Right atrium auricular region (tissue), 2 donors: Measurements from ENCODE around the gene CROCC. TPM values are rescaled to one million over a fixed set of nuclear protein-coding genes. Genes with fewer than 3 reads are reported as not detected.

Experiments
- DNase-seq: peaks from one replicate; pipeline ENCODE4 v3.0.0-alpha.2; 2019; ENCODE audit warnings: low spot score
- H3K27ac ChIP-seq, 2 donors: fragments of 200-600 bp; sonication (generic); 1 replicate in 1 of 2; 2 replicates in 1 of 2; pipeline ENCODE4 v1.5.1; 2016 to 2019
- H3K27me3 ChIP-seq, 2 donors: fragments of 200-600 bp; sonication (generic); one replicate each; pipeline versions ENCODE4 v1.5.1 to v1.6.0; 2017 to 2019
- H3K36me3 ChIP-seq: fragments of 200-600 bp; sonication (generic); one replicate; pipeline ENCODE4 v1.5.1; 2016
- H3K4me1 ChIP-seq, 2 donors: fragments of 200-600 bp; sonication (generic); one replicate each; pipeline versions ENCODE4 v1.5.1 to v1.6.0; 2017 to 2019
- H3K4me3 ChIP-seq, 2 donors: fragments of 200-600 bp; sonication (generic); 1 replicate in 1 of 2; 2 replicates in 1 of 2; pipeline ENCODE4 v1.5.1; 2017 to 2019; ENCODE audit warnings: mild to moderate bottlenecking in 1 of 2, moderate library complexity in 1 of 2
- H3K9me3 ChIP-seq, 2 donors: fragments of 200-600 bp; sonication (generic); one replicate each; pipeline ENCODE4 v1.5.1; 2019
- CTCF ChIP-seq, 2 donors: fragments of 200-600 bp; sonication (generic); IDR thresholded peaks; one replicate each; pipeline ENCODE4 v1.5.1; 2019; ENCODE audit warnings: antibody characterized with exemption in 2 of 2
- total RNA-seq, 2 donors: library from RNA; depleted of rRNA; stranded (reverse); fragments of >200 nt; gene quantifications; one replicate each; pipeline ENCODE4 v1.1.0, GENCODE V29; 2016

CROCC gene
- total RNA-seq, 2 donors from 2014 or later: 10.0 to 11.7 TPM

GRCh38 chr1:16968372-16968771 lies 46.6 kb downstream of the CROCC start:
- peaks cover 11% of the 10 kb centered on the region for H3K36me3 ChIP-seq

GRCh38 chr1:16969057-16969611 lies 47.4 kb downstream of the CROCC start:
- peaks cover 11% of the 10 kb centered on the region for H3K36me3 ChIP-seq
- no peak for TF ChIP-seq CTCF (IDR thresholded peaks at IDR 0.05)
- no peak overlapping the region for H3K4me3 ChIP-seq
- H3K27me3 ChIP-seq: no peaks in the 10 kb centered on the region
- peaks cover 0 to 18% of the 10 kb centered on the region in 2 donors for H3K4me1 ChIP-seq
- no peaks in the 10 kb centered on the region for H3K9me3 ChIP-seq
- no peak for DNase-seq
- H3K27ac ChIP-seq: no peak overlapping the region

More at GRCh38 chr1:16968372-16968771, 46.6 kb downstream of the CROCC start:
- peaks cover 0 to 18% of the 10 kb centered on the region in 2 donors for H3K4me1 ChIP-seq
- H3K9me3 ChIP-seq: no peaks in the 10 kb centered on the region
- H3K4me3 ChIP-seq: no peak overlapping the region
- no peaks in the 10 kb centered on the region for H3K27me3 ChIP-seq
- DNase-seq: no peak
- no peak for TF ChIP-seq CTCF (IDR thresholded peaks at IDR 0.05)
- no peak overlapping the region for H3K27ac ChIP-seq

GRCh38 chr1:16969651-16970050 lies 47.9 kb downstream of the CROCC start:
- H3K9me3 ChIP-seq: no peaks in the 10 kb centered on the region
- no peak overlapping the region for H3K4me3 ChIP-seq
- TF ChIP-seq CTCF (IDR thresholded peaks at IDR 0.05): no peak
- H3K27ac ChIP-seq: no peak overlapping the region
- no peaks in the 10 kb centered on the region for H3K27me3 ChIP-seq
- no peak for DNase-seq
- peaks cover 0 to 18% of the 10 kb centered on the region in 2 donors for H3K4me1 ChIP-seq
- H3K36me3 ChIP-seq: peaks cover 11% of the 10 kb centered on the region

- H3K27ac ChIP-seq: no peak overlapping the region
- no peak for TF ChIP-seq CTCF (IDR thresholded peaks at IDR 0.05)
- H3K36me3 ChIP-seq: peaks cover 11% of the 10 kb centered on the region
- no peak for DNase-seq
- no peaks in the 10 kb centered on the region for H3K9me3 ChIP-seq
- no peak overlapping the region for H3K4me3 ChIP-seq
- peaks cover 0 to 18% of the 10 kb centered on the region in 2 donors for H3K4me1 ChIP-seq
- H3K27me3 ChIP-seq: no peaks in the 10 kb centered on the region
These were observed 48.6 kb downstream of the CROCC start for GRCh38 chr1:16970132-16970910.

- H3K4me1 ChIP-seq: peaks cover 0 to 14% of the 10 kb centered on the region in 2 donors
- H3K36me3 ChIP-seq: peaks cover under 1% of the 10 kb centered on the region
- H3K4me3 ChIP-seq: no peak overlapping the region
- H3K27me3 ChIP-seq: no peaks in the 10 kb centered on the region
- no peak for DNase-seq
- no peak for TF ChIP-seq CTCF (IDR thresholded peaks at IDR 0.05)
- no peaks in the 10 kb centered on the region for H3K9me3 ChIP-seq
- no peak overlapping the region for H3K27ac ChIP-seq
These were observed 49.8 kb downstream of the CROCC start for GRCh38 chr1:16971341-16972188.
